Nephron progenitor cell (in vitro differentiated cells): Measurements from ENCODE around the gene HADH.
"Not testable (repeated sequence)": the region's sequence is repeated elsewhere in the genome, so short reads cannot be mapped to it uniquely, and the experiment has no call there.

Experiments
- DNase-seq: peaks from one replicate; pipeline ENCODE4 v3.0.0; 2021
- H3K27ac Mint-ChIP-seq: 2 replicates; pipeline ENCODE4 v1.8.0; 2021; ENCODE audit warnings: mild to moderate bottlenecking, moderate library complexity, mixed read lengths
- H3K27me3 Mint-ChIP-seq: 2 replicates; pipeline ENCODE4 v1.8.0; 2021; ENCODE audit warnings: mild to moderate bottlenecking, low read depth, mixed read lengths; ENCODE audit not compliant: poor library complexity
- H3K36me3 Mint-ChIP-seq: 2 replicates; pipeline ENCODE4 v1.8.0; 2021; ENCODE audit warnings: low read depth, mixed read lengths
- H3K4me1 Mint-ChIP-seq: 2 replicates; pipeline ENCODE4 v1.8.0; 2021; ENCODE audit warnings: mixed read lengths
- H3K4me3 Mint-ChIP-seq: 2 replicates; pipeline ENCODE4 v1.8.0; 2021; ENCODE audit warnings: mild to moderate bottlenecking, moderate library complexity, mixed read lengths
- H3K9me3 Mint-ChIP-seq: 2 replicates; pipeline ENCODE4 v1.8.0; 2021; ENCODE audit warnings: mild to moderate bottlenecking, moderate library complexity, mixed read lengths
- CTCF ChIP-seq: fragments of 200-600 bp; sonication (generic); IDR thresholded peaks from 2 replicates; pipeline ENCODE4 v1.5.0; 2021; ENCODE audit warnings: antibody characterized with exemption

HADH gene

GRCh38 chr4:107966903-107967302 lies 22.8 kb upstream of the HADH start:
- H3K36me3 Mint-ChIP-seq: no peaks in the 10 kb centered on the region
- peaks cover 5% of the 10 kb centered on the region for H3K9me3 Mint-ChIP-seq
- DNase-seq: no peak
- TF ChIP-seq CTCF: no peak
- H3K27me3 Mint-ChIP-seq: peaks cover 5% of the 10 kb centered on the region
- no peak overlapping the region for H3K27ac Mint-ChIP-seq
- H3K4me1 Mint-ChIP-seq: peaks cover 4% of the 10 kb centered on the region
- H3K4me3 Mint-ChIP-seq: no peak overlapping the region

- H3K4me3 Mint-ChIP-seq, H3K4me1 Mint-ChIP-seq, H3K9me3 Mint-ChIP-seq, H3K27me3 Mint-ChIP-seq, DNase-seq, H3K27ac Mint-ChIP-seq, H3K36me3 Mint-ChIP-seq: not testable (repeated sequence)
These were observed 22.2 kb upstream of the HADH start for GRCh38 chr4:107967519-107967918.

- H3K9me3 Mint-ChIP-seq, H3K36me3 Mint-ChIP-seq, H3K4me1 Mint-ChIP-seq, DNase-seq, H3K4me3 Mint-ChIP-seq, H3K27ac Mint-ChIP-seq, H3K27me3 Mint-ChIP-seq: not testable (repeated sequence)
These were observed 21.8 kb upstream of the HADH start for GRCh38 chr4:107967921-107968320.

GRCh38 chr4:107970063-107970798 lies 19.5 kb upstream of the HADH start:
- no peaks in the 10 kb centered on the region for H3K4me1 Mint-ChIP-seq
- no peak for TF ChIP-seq CTCF
- no peaks in the 10 kb centered on the region for H3K9me3 Mint-ChIP-seq
- no peaks in the 10 kb centered on the region for H3K36me3 Mint-ChIP-seq
- no peak for DNase-seq
- peaks cover 3% of the 10 kb centered on the region for H3K27me3 Mint-ChIP-seq
- H3K4me3 Mint-ChIP-seq: no peak overlapping the region
- H3K27ac Mint-ChIP-seq: no peak overlapping the region

- no peak overlapping the region for H3K27ac Mint-ChIP-seq
- peaks cover 5% of the 10 kb centered on the region for H3K27me3 Mint-ChIP-seq
- no peak for TF ChIP-seq CTCF
These were observed 17.1 kb upstream of the HADH start for GRCh38 chr4:107972605-107973004.

GRCh38 chr4:107974523-107974922 lies 15.2 kb upstream of the HADH start:
- no peaks in the 10 kb centered on the region for H3K36me3 Mint-ChIP-seq
- no peak overlapping the region for H3K4me3 Mint-ChIP-seq
- TF ChIP-seq CTCF: no peak
- no peaks in the 10 kb centered on the region for H3K9me3 Mint-ChIP-seq
- no peaks in the 10 kb centered on the region for H3K4me1 Mint-ChIP-seq
- DNase-seq: no peak
- H3K27me3 Mint-ChIP-seq: peaks cover 5% of the 10 kb centered on the region
- no peak overlapping the region for H3K27ac Mint-ChIP-seq

More at GRCh38 chr4:107972605-107973004, 17.1 kb upstream of the HADH start:
- Mint-ChIP-seq H3K4me1 (no peaks in the 10 kb centered on the region), H3K36me3 (no peaks in the 10 kb centered on the region), H3K4me3 (no peak overlapping the region), H3K9me3 (no peaks in the 10 kb centered on the region)
- no peak for DNase-seq

GRCh38 chr4:107977482-107977881 lies 12.2 kb upstream of the HADH start:
- no peak for TF ChIP-seq CTCF
- Mint-ChIP-seq H3K9me3 (peaks cover 11% of the 10 kb centered on the region), H3K27ac (no peak overlapping the region), H3K27me3 (peaks cover 3% of the 10 kb centered on the region), H3K4me1 (no peaks in the 10 kb centered on the region), H3K4me3 (no peak overlapping the region), H3K36me3 (no peaks in the 10 kb centered on the region)
- no peak for DNase-seq
